Cardiac muscle cell (in vitro differentiated cells and primary cell): ENCODE results near the gene BCS1L. TPM values are rescaled to one million over a fixed set of nuclear protein-coding genes. Genes with fewer than 3 reads are reported as not detected.

Experiments
- DNase-seq, 2 donors: peaks; one replicate each; pipeline versions ENCODE4 v3.0.0 to v3.0.0-alpha.2; 2010 to 2017; ENCODE audit warnings: low read depth in 1 of 2, low spot score in 1 of 2
- H3K27ac ChIP-seq: fragments of 200-600 bp; sonication (generic); 2 replicates; pipeline ENCODE4 v1.5.1; 2016
- H3K27me3 ChIP-seq: fragments of 200-600 bp; sonication (generic); 2 replicates; pipeline ENCODE4 v1.6.0; 2016; ENCODE audit warnings: control low read depth
- H3K36me3 ChIP-seq: fragments of 200-600 bp; sonication (generic); 2 replicates; pipeline ENCODE4 v1.5.1; 2016; ENCODE audit warnings: control low read depth
- H3K4me1 ChIP-seq: fragments of 200-600 bp; sonication (generic); 2 replicates; pipeline ENCODE4 v1.8.1; 2017; ENCODE audit warnings: low read depth, mild to moderate bottlenecking, mixed run types
- H3K4me3 ChIP-seq: fragments of 200-600 bp; sonication (generic); 2 replicates; pipeline ENCODE4 v1.5.1; 2016; ENCODE audit warnings: mild to moderate bottlenecking
- H3K9me3 ChIP-seq: fragments of 200-600 bp; sonication (generic); 2 replicates; pipeline ENCODE4 v1.5.1; 2017; ENCODE audit warnings: low read depth, mild to moderate bottlenecking, control low read depth
- CTCF ChIP-seq: IDR thresholded peaks from 2 replicates; pipeline ENCODE4 v1.5.1; 2012; ENCODE audit warnings: low read depth, mild to moderate bottlenecking, low read length
- polyA plus RNA-seq: library from polyadenylated mRNA; unstranded; fragments of >200 nt; fragmentation: Nextera tagmentation; extraction: Ambion mirVana; gene quantifications from 2 replicates; pipeline ENCODE4 v1.2.1, GENCODE V29; 2016
- total RNA-seq: library from RNA; depleted of rRNA; stranded (reverse); fragments of >200 nt; gene quantifications from 2 replicates; pipeline ENCODE4 v1.2.3, GENCODE V29; 2016

Gene BCS1L
- total RNA-seq (28.6 and 41.2 TPM in 2 replicates), polyA plus RNA-seq (63.3 and 67.0 TPM in 2 replicates)

- H3K27me3 ChIP-seq = no peaks in the 10 kb centered on the region
- H3K9me3 ChIP-seq = no peaks in the 10 kb centered on the region
- peak within 1 kb of the TSS; percentile 19 for H3K27ac ChIP-seq
- DNase-seq = peak; percentile 88 to 91
- peak within 1 kb of the TSS; percentile 63 for H3K4me3 ChIP-seq
- H3K36me3 ChIP-seq = peaks cover 28% of the 10 kb centered on the region
- H3K4me1 ChIP-seq = peaks cover 3% of the 10 kb centered on the region
- no peak for TF ChIP-seq CTCF
Observed at GRCh38 chr2:218659258-218659987, at the start of gene BCS1L, which contains the start of gene ZNF142. BCS1L (plus strand) TSS chr2:218659683; CDS start chr2:218660988, 1,305 bp downstream. ZNF142 (minus strand) TSS chr2:218659623; CDS start chr2:218656429, 3,194 bp downstream.

- Histone ChIP-seq H3K4me3 (no peak overlapping the region), H3K27ac (no peak overlapping the region), H3K9me3 (no peaks in the 10 kb centered on the region), H3K4me1 (no peaks in the 10 kb centered on the region), H3K36me3 (no peaks in the 10 kb centered on the region), H3K27me3 (no peaks in the 10 kb centered on the region)
- no peak for TF ChIP-seq CTCF
- no peak for DNase-seq
Observed at GRCh38 chr2:218615868-218616315, 43.6 kb upstream of the BCS1L start.

GRCh38 chr2:218618102-218618860, 41.2 kb upstream of the BCS1L start:
- TF ChIP-seq CTCF = no peak
- DNase-seq = no peak
- H3K9me3 ChIP-seq = no peaks in the 10 kb centered on the region
- H3K27me3 ChIP-seq = no peaks in the 10 kb centered on the region
- no peak overlapping the region for H3K4me3 ChIP-seq
- no peaks in the 10 kb centered on the region for H3K4me1 ChIP-seq
- no peak overlapping the region for H3K27ac ChIP-seq
- no peaks in the 10 kb centered on the region for H3K36me3 ChIP-seq

- Histone ChIP-seq H3K27ac (no peak overlapping the region), H3K4me1 (no peaks in the 10 kb centered on the region), H3K27me3 (no peaks in the 10 kb centered on the region), H3K9me3 (no peaks in the 10 kb centered on the region), H3K36me3 (no peaks in the 10 kb centered on the region), H3K4me3 (no peak overlapping the region)
- DNase-seq = no peak
- no peak for TF ChIP-seq CTCF
Observed at GRCh38 chr2:218621007-218621406, 38.5 kb upstream of the BCS1L start.

- Histone ChIP-seq H3K9me3 (no peaks in the 10 kb centered on the region), H3K4me3 (no peak overlapping the region), H3K36me3 (no peaks in the 10 kb centered on the region), H3K27me3 (no peaks in the 10 kb centered on the region), H3K27ac (no peak overlapping the region), H3K4me1 (no peaks in the 10 kb centered on the region)
- DNase-seq = peak; percentile 31 to 54
- TF ChIP-seq CTCF = no peak
Observed at GRCh38 chr2:218622606-218623365, 36.7 kb upstream of the BCS1L start.
